GM21528 (cell line): ENCODE results near the gene GAS2.
"Not testable (repeated sequence)": the region's sequence is repeated elsewhere in the genome, so short reads cannot be mapped to it uniquely, and the experiment has no call there.

Source experiments
- ATAC-seq: cut with Tn5 transposase; IDR thresholded peaks from one replicate; pipeline ENCODE4 v1.9.1; 2021; ENCODE audit warnings: mild to moderate bottlenecking, moderate library complexity; ENCODE audit not compliant: unreplicated experiment, low FRiP score

Gene GAS2

DNA sequence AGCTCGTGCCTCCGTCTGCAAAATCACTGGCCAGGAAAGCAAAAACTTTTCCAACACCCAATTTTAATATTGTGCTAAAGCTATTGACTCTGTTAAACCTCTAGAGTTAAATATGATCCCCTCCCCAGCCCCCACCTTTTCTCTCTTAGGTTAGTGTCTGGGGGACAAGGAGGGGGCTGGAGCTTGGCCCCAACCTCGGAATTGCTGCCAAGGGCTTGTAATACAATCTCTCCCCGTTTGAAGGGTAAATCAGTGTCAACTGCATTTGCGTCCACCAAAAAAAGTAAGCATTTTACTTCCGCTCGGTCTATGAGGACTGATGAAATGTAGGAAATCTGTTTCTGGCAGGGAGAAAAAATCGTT lies at the start of gene GAS2:
Gene GAS2 (plus strand): TSS at position 287 of the 363 bp plus-strand sequence. CDS start 8,259 bp downstream, outside the sequence.
- peak; percentile 21 for ATAC-seq

DNA sequence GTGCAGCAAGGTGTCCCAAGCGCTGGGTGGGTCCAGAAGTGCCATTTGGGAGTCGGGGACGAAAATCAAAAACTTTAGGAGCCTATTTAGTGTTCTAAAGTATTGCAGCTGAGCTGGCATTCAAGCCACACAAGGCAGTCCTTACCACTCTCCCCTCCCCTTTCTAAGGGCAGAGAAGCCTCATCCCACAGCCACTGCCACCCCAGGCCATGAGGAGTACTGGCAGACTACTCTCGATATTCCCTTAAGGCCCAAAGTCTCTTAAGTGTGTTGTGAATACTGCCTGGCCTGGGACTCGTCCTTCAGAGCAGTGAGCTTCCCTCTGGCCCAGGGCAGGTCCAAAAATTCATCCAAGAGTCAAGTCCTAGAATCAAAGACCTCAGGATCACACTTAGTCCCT lies 48.5 kb upstream of the GAS2 start:
- no peak for ATAC-seq

DNA sequence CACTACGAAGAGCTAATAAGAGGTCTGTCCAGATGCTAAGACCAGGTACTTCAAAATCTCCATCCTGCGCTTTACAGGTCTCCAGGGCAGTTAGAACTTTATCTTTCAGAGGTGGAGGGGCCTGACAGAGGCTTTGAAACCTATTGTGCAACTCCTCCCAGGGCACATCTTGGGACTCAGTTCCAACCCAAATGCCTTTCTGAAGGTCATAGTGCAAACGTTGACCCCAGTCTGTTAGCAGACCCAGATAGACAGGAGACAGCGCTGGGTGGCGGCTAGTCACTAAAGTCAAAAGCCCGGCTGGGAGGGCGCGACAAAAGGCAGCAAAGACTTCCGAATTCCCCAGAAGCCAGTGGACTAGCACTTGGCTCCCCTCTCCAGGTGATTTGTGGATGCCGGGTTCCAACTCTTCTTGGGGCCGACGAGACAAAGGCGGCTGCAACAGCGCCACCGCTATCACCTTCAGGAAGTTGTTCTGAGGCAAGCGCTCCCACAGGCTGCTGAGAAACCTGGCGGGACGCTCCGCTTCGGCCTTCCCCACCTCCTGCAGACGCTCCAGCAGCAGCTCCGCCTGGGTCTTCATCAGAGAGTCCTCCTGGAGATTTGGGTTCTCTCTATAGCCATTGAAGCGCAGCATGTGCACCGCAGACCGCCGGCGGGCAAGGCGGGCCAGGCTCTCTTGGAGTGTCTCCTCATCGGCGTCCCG lies 41.5 kb upstream of the GAS2 start:
- peak; percentile 61 for ATAC-seq

DNA sequence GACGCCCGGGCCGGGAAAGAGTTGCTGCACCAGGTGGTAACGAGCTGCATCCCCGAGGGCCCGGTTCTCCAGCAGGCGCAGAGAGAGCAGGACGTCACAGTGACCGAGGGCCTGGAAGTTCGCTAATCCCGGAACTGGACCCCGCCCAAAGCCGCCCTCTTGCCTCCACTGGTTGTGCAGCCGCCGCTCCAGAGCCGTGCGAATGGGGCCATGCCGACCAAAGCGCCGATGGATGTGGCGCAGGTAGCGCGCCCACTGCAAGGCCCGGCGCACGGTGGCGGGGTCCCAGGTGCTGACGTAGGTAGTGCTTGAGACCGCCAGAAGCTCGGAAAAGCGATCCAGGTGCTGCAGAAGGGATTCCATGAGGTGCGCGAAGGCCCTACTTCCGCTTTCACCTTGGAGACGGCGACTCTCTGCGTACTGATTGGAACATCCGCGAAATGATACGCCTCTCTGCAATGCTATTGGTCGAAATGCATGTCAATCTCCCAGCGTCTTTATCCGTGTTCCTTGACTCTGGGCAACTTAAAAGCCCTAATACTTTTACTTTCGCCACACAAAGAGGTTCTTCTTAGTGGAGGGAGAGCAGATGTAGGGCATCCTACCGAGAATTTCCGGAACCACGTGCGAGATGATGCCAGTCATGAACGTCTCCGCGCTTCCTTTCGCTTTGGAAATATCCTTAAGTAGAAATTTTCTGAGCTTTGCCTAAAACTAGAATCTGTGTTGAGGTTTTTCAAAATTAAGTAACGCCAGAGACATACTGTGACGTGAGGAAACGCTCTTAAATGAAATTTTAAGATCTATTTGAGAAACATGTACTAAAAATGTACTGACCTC lies 40.7 kb upstream of the GAS2 start, which contains the start of gene FANCF:
Gene FANCF (minus strand): TSS at position 376 of the 840 bp plus-strand sequence. CDS start 13 bp downstream, at position 363.
- ATAC-seq, result peak; percentile 98

GRCh38 chr11:22626573-22627239 lies 39.7 kb upstream of the GAS2 start:
- no peak for ATAC-seq

GRCh38 chr11:22627421-22627820 lies 39.0 kb upstream of the GAS2 start:
- ATAC-seq, result no peak

DNA sequence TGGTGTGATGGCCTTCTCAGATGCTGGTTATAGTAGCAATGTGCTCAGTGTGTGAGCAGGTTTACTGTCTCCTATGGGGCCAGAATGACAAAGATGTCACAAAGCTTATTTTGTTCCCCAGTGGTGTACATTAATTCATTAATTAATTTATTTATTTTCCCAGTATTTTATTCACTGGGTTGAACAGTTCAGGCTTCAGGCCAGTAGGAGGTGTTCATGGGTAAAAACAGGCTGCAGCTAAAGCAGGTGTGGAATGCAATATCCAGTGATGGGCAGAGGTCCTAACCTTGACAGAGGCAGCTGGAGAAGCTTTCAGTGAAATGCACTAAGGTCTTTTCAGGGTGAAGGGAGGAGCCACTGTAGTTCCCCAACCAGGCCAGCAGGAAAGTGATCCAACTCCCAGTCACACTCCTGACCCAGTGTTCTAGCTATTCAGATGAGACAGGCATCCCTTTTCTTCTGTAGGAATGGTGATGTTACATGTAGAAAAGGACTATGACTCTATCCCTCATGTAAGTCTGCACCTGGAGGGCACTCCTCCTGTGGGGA lies 33.0 kb upstream of the GAS2 start:
- no peak for ATAC-seq

- ATAC-seq, result no peak
Observed at GRCh38 chr11:22634897-22635629, 31.3 kb upstream of the GAS2 start.

DNA sequence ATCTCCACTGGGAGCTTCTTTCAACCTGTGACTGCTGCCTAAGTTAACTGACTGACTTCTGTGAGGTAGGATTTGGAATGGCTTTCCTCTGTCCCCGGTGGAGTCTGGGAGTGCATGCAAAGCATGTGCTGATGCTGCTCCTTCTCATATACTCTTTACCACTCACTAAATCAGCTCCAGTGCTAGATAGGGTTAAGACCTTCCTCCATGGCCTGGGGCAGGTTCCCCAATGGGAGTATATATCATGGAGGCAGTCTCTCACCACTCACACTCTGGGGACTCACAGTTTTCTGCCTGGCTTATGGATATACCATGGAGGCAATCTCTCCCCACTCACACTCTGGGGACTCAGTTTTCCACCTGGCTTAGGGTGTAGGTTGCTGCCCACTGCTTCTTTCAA lies 30.7 kb upstream of the GAS2 start:
- no peak for ATAC-seq

DNA sequence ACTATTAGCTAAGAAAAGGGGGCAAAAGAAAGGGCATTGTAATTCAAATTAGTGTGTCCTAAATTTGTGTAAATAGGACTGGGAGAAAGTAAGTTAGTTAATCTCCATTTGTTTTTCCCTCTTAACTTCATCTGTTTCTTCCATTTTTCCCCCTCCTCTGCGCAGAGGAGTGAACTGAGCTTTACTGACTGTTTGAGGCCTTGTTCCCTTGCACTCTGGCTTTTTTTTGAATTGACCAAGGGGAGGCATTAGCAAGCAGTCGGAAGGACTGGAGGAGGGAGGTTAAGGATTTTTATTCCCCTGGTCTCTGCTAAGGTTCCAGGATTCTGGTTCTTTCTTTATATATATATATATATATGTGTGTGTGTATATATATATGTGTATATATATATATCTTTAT lies 25.5 kb upstream of the GAS2 start:
- no peak for ATAC-seq

GRCh38 chr11:22641559-22641958 lies 24.9 kb upstream of the GAS2 start:
- ATAC-seq, result no peak

DNA sequence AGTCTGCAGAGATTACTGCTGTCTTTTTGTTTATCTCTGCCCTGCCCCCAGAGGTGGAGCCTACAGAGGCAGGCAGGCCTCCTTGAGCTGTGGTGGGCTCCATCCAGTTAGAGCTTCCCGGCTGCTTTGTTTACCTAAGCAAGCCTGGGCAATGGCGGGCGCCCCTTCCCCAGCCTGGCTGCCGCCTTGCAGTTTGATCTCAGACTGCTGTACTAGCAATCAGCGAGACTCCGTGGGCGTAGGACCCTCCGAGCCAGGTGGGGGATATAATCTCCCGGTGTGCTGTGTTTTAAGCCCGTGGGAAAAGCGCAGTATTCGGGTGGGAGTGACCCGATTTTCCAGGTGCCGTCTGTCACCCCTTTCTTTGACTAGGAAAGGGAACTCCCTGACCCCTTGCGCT lies 14.1 kb upstream of the GAS2 start:
- ATAC-seq, result not testable (repeated sequence)

GRCh38 chr11:22656130-22656529 lies 10.3 kb upstream of the GAS2 start:
- ATAC-seq, result no peak

- peak; percentile 96 for ATAC-seq
Observed at GRCh38 chr11:22657101-22657694, 9.2 kb upstream of the GAS2 start.

GRCh38 chr11:22659783-22660182 lies 6.6 kb upstream of the GAS2 start:
- no peak for ATAC-seq

- peak; percentile 46 for ATAC-seq
Observed at GRCh38 chr11:22666688-22667439, 453 bp downstream of the GAS2 start.

GRCh38 chr11:22668005-22668796 lies 1.8 kb downstream of the GAS2 start:
- no peak for ATAC-seq

- ATAC-seq, result no peak
Observed at GRCh38 chr11:22669368-22669767, 3.0 kb downstream of the GAS2 start.
